K562 (cell line): ENCODE measurements around the gene ALG10. TPM values are rescaled to one million over a fixed set of nuclear protein-coding genes. Genes with fewer than 3 reads are reported as not detected.
A peak's percentile ranks its signal among the peaks of the same experiment; 100 is the strongest.
"Not testable (repeated sequence)": the region's sequence is repeated elsewhere in the genome, so short reads cannot be mapped to it uniquely, and the experiment has no call there.

Experiments
- ATAC-seq: fragments of 200-7000 bp; cut with Tn5 transposase; 3 replicates; pipeline ENCODE4 v1.9.1; 2020; ENCODE audit warnings: moderate library complexity
- BruUV-seq: library from RNA; stranded (reverse); fragments of 400-500 nt; replicated peaks from 2 replicates; lab custom pipeline; 2021; lab: Mats Ljungman, UMichigan
- CTCF ChIA-PET: fragments of 300-600 bp; formaldehyde crosslinking; extraction: SDS; loops from one replicate; lab custom pipeline; 2021; ENCODE audit warnings: low intra/inter-chr PET ratio; lab: Yijun Ruan, JAX
- POLR2A ChIA-PET: fragments of 300-600, 350-650 bp; sonication (Branson Sonifier 250); formaldehyde crosslinking; extraction: SDS; loops from one replicate; lab custom pipeline; 2021; ENCODE audit warnings: antibody characterized with exemption, inconsistent platforms; lab: Yijun Ruan, JAX
- DNase-seq, 4 experiments: peaks; one replicate each; pipeline versions ENCODE4 v3.0.0 to v3.0.0-alpha.2; 2011 to 2018; ENCODE audit warnings: low spot score in 3 of 4, mixed read lengths in 3 of 4; ENCODE audit errors: extremely low read depth in 1 of 4
- FAIRE-seq: peaks from 2 replicates; lab custom pipeline; 2011; peaks lifted over from hg19 to GRCh38; lab: Jason Lieb, UNC
- H2AFZ ChIP-seq: 2 replicates; pipeline ENCODE4 v1.6.0; 2011; ENCODE audit warnings: low read depth, low read length, control low read depth, inconsistent platforms
- H3K27ac ChIP-seq: fragments of 200-600 bp; 3 replicates; pipeline ENCODE4 v1.8.0; 2011; ENCODE audit warnings: low read depth, mild to moderate bottlenecking, control low read depth, inconsistent platforms, low read length, moderate library complexity, mixed read lengths; ENCODE audit errors: extremely low read depth
- H3K27me3 ChIP-seq, 2 experiments: fragments of 300-600 bp in 1 of 2; 2 replicates in 1 of 2; 3 replicates in 1 of 2; pipeline versions ENCODE4 v1.6.0 to v1.8.0; 2011; ENCODE audit warnings: inconsistent platforms in 2 of 2, low read length in 2 of 2, mild to moderate bottlenecking in 1 of 2, mixed read lengths in 1 of 2, moderate library complexity in 1 of 2; ENCODE audit not compliant: control insufficient read depth in 2 of 2, insufficient read depth in 2 of 2
- H3K36me3 ChIP-seq: fragments of 300-600 bp; 3 replicates; pipeline ENCODE4 v1.8.0; 2011; ENCODE audit warnings: mild to moderate bottlenecking, low read length, inconsistent platforms; ENCODE audit not compliant: control insufficient read depth, insufficient read depth
- H3K4me1 ChIP-seq, 2 experiments: fragments of 200-600 bp in 1 of 2; replicated peaks in 1 of 2; 2 replicates in 1 of 2; 3 replicates in 1 of 2; pipeline versions ENCODE4 v1.5.1 to v1.8.0; 2011; ENCODE audit warnings: inconsistent platforms in 2 of 2, low read length in 2 of 2, mild to moderate bottlenecking in 1 of 2, mixed read lengths in 1 of 2, moderate library complexity in 1 of 2; ENCODE audit not compliant: control insufficient read depth in 2 of 2, insufficient read depth in 2 of 2
- H3K4me2 ChIP-seq: 2 replicates; pipeline ENCODE4 v1.6.1; 2011; ENCODE audit warnings: low read length, control low read depth, inconsistent platforms, mixed read lengths; ENCODE audit not compliant: insufficient read depth
- H3K4me3 ChIP-seq: fragments of 200-600 bp; sonication (generic), shearing (Covaris generic); 2 replicates; pipeline ENCODE4 v1.5.1; 2016; ENCODE audit warnings: control low read depth, inconsistent platforms
- H3K79me2 ChIP-seq: fragments of 200-600 bp; 3 replicates; pipeline ENCODE4 v1.8.0; 2011; ENCODE audit warnings: low read length, inconsistent platforms; ENCODE audit not compliant: control insufficient read depth, insufficient read depth
- H3K9ac ChIP-seq, 2 experiments: 2 replicates each; pipeline versions ENCODE4 v1.6.0 to v1.6.1; 2011; ENCODE audit warnings: low read depth in 2 of 2, low read length in 2 of 2, control low read depth in 1 of 2, inconsistent platforms in 1 of 2, mild to moderate bottlenecking in 1 of 2, mixed read lengths in 1 of 2; ENCODE audit not compliant: insufficient read depth in 1 of 2
- H3K9me1 ChIP-seq: one replicate; pipeline ENCODE4 v1.6.0; 2011; ENCODE audit warnings: inconsistent platforms, mild to moderate bottlenecking, low read length, moderate library complexity; ENCODE audit not compliant: control insufficient read depth, insufficient read depth
- H3K9me3 ChIP-seq: replicated peaks from 2 replicates; pipeline ENCODE4 v1.5.1; 2011; ENCODE audit warnings: low read depth, low read length, inconsistent platforms; ENCODE audit not compliant: control insufficient read depth, insufficient read depth
- H4K20me1 ChIP-seq: replicated peaks from 2 replicates; pipeline ENCODE4 v1.6.1; 2011; ENCODE audit warnings: low read length, inconsistent platforms, mixed read lengths; ENCODE audit not compliant: control insufficient read depth, insufficient read depth
- ATF3 ChIP-seq, 2 experiments: fragments of 450-650 bp in 1 of 2; sonication (generic) in 1 of 2; formaldehyde crosslinking in 1 of 2; IDR thresholded peaks in 1 of 2; conservative IDR thresholded peaks in 1 of 2; 2 replicates each; pipeline versions ENCODE4 v1.6.1 to v1.8.1; 2016 to 2023; ENCODE audit warnings: mild to moderate bottlenecking in 2 of 2, moderate library complexity in 2 of 2, inconsistent platforms in 1 of 2, missing genetic modification reagents in 1 of 2
- CUX1 ChIP-seq: fragments of 200-800 bp; sonication (Bioruptor generic); IDR thresholded peaks from 2 replicates; pipeline ENCODE4 v1.6.1; 2016; ENCODE audit warnings: missing genetic modification characterization, missing compliant biosample characterization
- WGBS: fragments of 100-300 bp; shearing (Covaris generic); methylation state at CpG from one replicate; pipeline ENCODE4 v1.1.6; 2016; ENCODE audit warnings: low coverage, mixed read lengths; ENCODE audit not compliant: insufficient coverage; ENCODE audit errors: missing lambda C conversion rate; 5-methylcytosine and 5-hydroxymethylcytosine counted together
- in situ Hi-C: fragments of 300-500 bp; cut with MboI; formaldehyde crosslinking; loops from 4 replicates; pipeline ENCODE4 v1.15.0; 2018; ENCODE audit warnings: inconsistent platforms, mixed read lengths
- intact Hi-C: fragments of 100-400 bp; cut with micrococcal nuclease; formaldehyde crosslinking; loops from 2 replicates; pipeline ENCODE4 v1.14.2; 2022
- polyA plus RNA-seq, 8 experiments: library from polyadenylated mRNA; depleted of rRNA in 4 of 8; stranded (reverse) in 5 of 8; unstranded in 3 of 8; fragments of >200 nt; fragmentation: Nextera tagmentation in 2 of 8; fragmentation: Illumina TruSeq in 1 of 8; extraction: Ambion mirVana in 2 of 8; extraction: Trizol in 1 of 8; gene quantifications; 2 replicates each; pipeline versions ENCODE4 v1.2.1 to v1.2.3, GENCODE V29; 2011 to 2014; ENCODE audit warnings: inconsistent platforms in 1 of 8, missing spikeins in 1 of 8
- total RNA-seq, 7 experiments: library from RNA; depleted of rRNA in 6 of 7; stranded (reverse); fragments of >200 nt in 6 of 7; fragmentation: Illumina TruSeq in 2 of 7; extraction: Trizol in 2 of 7; gene quantifications; 2 replicates each; pipeline versions ENCODE4 v1.2.1 to v1.2.3, GENCODE V29; 2011 to 2021; ENCODE audit warnings: low replicate concordance in 1 of 7

Gene ALG10
- total and polyA plus RNA-seq, 9 of the 15 experiments (the other 6 are each of a cell fraction or from before 2014, with no cell fraction given): 2.4 to 14.7 (median 6.4) TPM

GRCh38 chr12:34046570-34046969 lies 24.3 kb downstream of the ALG10 start:
- no TSS peak for BruUV-seq
- in situ Hi-C loops: loop anchor here (5.0 kb wide), 1 partner anchor 171 kb away; no protein-coding TSS in a partner anchor
- Histone ChIP-seq H4K20me1 (no peaks in the 10 kb centered on the region), H3K79me2 (no peaks in the 10 kb centered on the region), H3K9me3 (no peaks in the 10 kb centered on the region; the same call in 1 of the 2 replicates), H3K9me1 (no peaks in the 10 kb centered on the region), H3K27ac (no peak overlapping the region), H3K36me3 (no peaks in the 10 kb centered on the region), H2AFZ (no peak overlapping the region), H3K4me2 (no peak overlapping the region), H3K4me3 (no peak overlapping the region), H3K4me1 (no peaks in the 10 kb centered on the region), H3K27me3 (no peaks in the 10 kb centered on the region), H3K9ac (no peak overlapping the region)
- ChIA-PET POLR2A (no interaction called here), CTCF (no interaction called here)
- ATAC-seq (no peak), DNase-seq (no peak), FAIRE-seq (no peak)
- peak; percentile 96 for TF ChIP-seq CUX1 (CRISPR knock-in tag)
- TF ChIP-seq ATF3 (IDR thresholded peaks at IDR 0.05): no peak
- TF ChIP-seq ATF3 (CRISPR knock-in tag; conservative IDR thresholded peaks at IDR 0.05): no peak
- intact Hi-C loops: no loop called here

GRCh38 chr12:34047855-34048254 lies 25.6 kb downstream of the ALG10 start:
- 0% methylated on average over 2 of the region's 2 CpGs for WGBS
- in situ Hi-C loops: loop anchor here (5.0 kb wide), 1 partner anchor 169 kb away; no protein-coding TSS in a partner anchor

More at GRCh38 chr12:34047855-34048254, 25.6 kb downstream of the ALG10 start:
- ATAC-seq, intact Hi-C loops, H3K27ac ChIP-seq, DNase-seq, H3K4me3 ChIP-seq, CTCF ChIA-PET, FAIRE-seq, H3K9ac ChIP-seq, H3K79me2 ChIP-seq, H3K9me3 ChIP-seq, H3K4me2 ChIP-seq, H3K36me3 ChIP-seq, H3K9me1 ChIP-seq, H2AFZ ChIP-seq, H4K20me1 ChIP-seq, POLR2A ChIA-PET, BruUV-seq, H3K27me3 ChIP-seq, H3K4me1 ChIP-seq: not testable (repeated sequence)
